DMS53 treated with DMSO at 0.1 percent for 48 hours (cell line): ENCODE measurements around the gene SYT12.

Experiments
- DNase-seq: peaks from one replicate; lab custom pipeline; 2025; ENCODE audit not compliant: unreplicated experiment; lab: John Stamatoyannopoulos, UW

Gene SYT12

DNA sequence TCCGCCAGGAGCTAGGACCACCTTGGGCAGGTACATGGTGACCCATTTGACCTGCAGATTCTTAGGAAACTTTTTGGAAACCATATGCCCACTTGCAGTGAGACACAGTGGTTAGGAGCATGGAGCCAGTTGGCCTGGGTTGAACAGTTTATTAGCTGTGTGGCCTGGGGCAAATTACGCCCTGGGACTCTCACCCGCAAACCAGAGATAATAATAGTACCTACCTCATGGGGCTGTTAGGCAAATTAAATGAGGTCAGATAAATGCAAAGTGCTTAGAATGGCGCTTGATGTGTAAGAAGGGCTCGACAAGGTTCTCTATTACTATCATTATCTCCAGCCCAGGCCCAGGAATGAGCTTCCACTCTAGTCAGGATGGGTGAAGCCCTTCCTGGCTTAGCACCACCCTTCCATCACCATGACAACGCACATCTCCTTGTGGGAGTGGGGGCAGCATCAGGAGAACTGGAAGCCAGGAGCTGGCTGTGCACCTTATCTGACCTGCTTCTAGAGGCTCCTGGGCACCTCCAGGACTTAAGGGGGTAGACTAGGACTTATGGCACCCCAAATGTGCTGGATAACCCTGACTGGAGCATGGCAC is 5.1 kb downstream of the SYT12 start:
- no peak for DNase-seq

DNA sequence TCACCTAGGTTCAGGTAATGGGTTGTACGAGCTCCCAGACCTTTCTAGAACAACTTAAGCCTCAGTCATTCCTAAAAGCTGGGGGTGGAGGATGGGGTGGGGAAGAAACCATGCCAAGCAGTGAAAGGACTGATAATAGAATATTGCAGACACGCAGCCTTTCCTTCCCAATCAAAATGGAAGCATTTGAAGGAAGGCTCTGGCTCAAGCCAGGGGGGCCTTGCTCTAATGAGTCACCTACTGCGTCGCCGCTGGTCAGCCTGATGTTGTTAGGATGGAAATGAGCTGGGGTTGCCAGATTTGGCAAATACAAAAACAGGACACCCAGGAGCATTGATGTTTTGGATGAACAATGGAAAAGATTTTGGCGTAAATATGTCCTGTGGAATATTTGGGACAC is 6.2 kb downstream of the SYT12 start:
- no peak for DNase-seq

DNA sequence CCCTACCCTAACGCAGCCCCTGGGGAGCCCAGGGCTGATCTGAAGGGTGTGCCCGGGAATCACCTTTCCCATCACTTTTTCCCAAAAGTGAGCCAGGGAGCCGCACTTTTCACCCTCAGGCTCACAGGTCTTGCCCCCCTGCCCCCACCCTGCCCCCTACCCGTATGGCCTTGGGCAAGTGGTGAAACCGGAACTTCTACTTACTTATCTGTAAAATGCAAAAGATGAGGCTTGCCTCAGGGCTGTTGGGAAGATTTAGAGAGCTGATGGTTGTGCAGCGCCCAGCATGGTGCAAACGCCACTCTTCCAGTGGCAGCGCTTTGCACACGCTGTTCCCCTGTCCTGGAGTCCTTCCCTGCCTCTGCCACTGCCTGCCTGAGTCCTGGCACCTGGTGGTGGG is 8.0 kb downstream of the SYT12 start:
- no peak for DNase-seq

DNA sequence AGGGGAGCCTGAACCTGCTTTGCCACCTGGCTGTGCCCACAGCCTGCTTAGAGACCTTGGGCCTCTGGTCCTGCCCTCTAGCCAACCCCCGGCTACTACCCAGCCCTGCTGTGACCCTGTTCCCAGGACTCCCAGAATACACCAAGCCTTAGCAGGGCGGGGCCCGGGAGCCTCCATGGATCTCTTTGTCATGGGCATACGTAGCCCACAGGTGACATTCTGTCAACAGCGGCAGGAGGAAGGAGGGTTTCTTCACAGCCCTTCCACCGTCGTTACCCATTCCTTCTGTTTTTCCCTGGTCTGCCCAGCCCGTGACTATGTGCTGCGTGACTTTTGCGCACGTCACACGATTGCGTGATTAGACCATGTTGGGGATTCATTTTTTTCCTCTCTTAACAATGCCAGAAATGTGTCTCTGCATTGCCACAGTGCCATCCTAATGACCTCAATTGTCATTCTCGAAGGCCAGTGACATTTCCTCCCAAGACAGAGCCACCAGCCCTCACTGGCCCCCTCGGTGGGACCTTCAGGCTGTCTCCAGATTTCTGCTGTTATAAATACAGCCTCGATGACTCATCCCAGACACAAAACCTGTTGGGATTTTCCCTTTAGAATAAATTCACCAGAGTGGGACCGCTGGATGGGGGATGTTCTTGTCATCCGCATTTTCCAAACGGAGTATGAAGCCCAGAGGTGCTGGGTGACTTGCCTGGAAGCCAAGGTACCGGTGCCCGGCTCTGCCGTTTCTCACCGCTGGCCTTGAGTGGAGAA is 9.0 kb downstream of the SYT12 start:
- no peak for DNase-seq

DNA sequence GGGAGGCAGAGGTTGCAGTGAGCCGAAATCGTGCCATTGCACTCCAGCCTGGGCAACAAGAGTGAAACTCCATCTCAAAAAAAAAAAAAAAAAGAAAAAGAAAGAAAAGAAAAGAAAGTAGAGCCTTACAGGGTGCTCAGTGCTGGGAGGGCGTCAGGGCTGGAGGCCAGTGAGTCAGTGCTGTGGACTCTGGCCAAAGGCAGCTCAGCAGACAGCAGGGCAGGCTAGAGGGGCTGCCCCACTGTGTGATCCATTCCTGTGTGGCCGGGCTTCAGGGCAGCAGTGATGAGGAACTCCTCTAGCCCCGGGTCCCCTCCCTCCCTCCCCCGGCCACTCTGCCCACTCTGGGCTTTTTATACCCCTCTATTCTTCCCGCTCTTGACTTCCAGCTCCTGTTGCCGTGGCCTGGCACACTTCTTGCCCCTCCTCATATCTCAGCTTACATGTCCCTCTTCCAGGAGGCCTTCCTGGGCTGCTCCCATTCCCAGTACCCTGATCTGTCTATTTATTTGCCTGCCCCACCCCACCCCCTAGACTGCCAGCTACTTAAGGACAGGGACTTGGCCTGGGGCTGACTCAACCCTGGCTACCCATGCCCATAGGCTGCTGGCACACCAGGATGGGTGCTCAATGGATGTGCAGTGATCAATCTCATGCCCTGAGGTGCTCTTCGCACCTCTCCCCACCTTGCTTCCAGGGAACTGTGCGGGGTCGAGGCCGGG is 10.1 kb downstream of the SYT12 start:
- DNase-seq: no peak

DNA sequence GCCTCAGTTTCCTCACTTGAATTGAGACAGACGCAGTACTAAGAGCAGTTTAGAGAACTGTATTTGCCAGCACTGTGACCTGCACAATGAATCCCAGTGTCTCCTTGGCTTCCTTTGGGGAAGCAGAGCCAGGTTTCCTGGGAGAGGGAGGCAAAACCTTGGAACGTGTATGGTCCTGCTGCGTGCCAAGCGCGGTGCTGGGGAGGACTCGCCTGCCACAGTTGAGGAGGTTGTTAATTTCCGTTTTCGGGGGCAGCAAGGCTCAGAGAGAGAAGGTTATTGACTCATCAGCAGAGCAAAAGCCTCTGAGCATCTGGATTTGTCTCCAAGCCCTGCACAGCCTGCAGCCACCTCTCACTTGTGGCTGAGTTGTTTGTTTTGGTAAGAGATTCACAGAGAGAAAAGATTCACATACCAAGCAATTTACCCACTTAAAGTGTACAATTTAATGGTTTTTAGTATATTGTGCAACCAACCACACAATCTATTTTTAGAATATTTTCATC is 10.8 kb downstream of the SYT12 start:
- DNase-seq: no peak

DNA sequence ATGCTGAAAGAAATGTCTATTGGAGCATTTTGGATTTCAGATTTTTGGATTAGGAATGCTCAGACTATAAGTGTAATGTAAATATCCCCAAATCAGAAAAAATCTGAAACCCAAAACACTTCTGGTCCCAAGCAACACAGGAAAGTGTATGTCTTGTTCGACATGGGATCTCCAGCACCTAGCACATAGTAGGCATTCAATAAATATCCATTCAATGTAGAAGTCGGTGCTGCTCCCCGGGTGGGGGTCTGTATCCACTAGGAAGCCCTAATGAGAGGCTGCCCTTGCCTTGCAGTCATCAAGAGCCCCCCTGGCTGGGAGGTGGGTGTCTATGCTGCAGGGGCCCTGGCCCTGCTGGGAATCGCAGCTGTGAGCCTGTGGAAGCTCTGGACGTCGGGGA is 11.4 kb downstream of the SYT12 start:
- DNase-seq: no peak

DNA sequence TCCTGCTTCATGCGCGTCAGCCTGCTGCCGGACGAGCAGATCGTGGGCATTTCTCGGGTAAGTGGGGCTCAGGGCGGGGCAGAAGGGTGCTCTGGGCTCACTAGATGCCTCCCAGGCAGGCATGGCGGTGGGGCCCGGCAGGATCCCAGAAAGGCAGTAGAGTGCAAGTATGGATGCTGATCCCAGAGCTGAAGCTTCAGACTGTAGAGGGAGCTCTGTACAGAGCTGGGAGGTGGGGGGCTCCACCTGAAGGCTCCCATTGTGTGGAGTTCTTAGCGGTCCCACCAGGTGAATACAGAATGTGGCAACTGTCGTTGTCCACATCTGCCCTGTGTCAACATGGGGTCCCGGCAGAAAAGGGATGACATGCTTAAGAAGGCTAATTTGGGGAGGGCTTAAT is 17.2 kb downstream of the SYT12 start:
- DNase-seq: no peak

DNA sequence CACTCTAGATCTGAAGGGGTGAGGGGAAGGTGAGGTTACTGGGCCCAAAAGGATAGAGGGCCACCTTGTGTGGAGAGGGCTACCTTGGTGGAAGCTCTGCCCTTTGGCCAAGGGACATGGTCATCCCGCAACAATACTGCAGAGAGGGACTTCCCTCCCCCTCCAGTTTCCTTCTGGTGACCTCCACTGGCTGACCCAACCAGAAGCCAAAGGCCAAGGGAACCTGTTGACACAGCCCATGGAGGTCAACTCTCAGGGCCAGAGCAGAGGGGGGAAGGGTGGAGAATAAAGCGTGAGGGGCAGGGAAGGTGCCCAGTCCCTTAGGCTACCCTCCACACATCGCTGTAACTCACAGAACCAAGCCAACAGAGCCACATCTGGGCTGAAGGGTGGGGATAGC is 18.7 kb downstream of the SYT12 start:
- DNase-seq: no peak

DNA sequence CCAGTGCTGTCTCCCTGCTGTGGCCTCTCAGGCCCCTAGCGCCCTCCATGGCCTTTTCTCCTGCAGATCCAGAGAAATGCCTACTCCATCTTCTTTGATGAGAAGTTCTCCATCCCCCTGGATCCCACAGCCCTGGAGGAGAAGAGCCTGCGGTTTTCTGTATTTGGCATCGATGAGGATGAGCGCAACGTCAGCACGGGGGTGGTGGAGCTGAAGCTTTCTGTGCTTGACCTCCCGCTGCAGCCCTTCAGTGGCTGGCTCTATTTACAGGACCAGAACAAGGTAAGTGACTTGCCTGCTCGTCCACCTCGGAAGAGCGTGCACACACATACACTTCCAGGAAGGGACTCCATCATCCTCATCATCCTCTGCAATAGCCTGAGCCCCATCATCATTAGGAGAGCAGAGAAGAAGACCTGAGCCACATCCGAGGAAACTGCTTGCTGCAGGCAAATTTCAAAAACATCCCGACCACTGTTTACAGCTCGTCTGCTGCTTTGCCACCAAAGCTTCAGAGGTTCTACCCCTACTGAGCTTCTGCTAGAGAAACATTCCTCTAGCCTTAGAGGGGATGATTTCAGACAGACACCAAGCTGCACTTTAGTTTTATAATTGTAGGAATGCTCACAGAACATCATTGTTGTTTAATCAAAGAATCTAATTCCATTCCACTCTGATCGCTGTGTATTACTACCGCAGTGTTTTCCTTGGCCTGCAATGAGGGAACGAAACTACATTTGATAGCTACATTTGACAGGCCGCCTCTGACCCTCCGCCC is 20.8 kb downstream of the SYT12 start:
- no peak for DNase-seq

DNA sequence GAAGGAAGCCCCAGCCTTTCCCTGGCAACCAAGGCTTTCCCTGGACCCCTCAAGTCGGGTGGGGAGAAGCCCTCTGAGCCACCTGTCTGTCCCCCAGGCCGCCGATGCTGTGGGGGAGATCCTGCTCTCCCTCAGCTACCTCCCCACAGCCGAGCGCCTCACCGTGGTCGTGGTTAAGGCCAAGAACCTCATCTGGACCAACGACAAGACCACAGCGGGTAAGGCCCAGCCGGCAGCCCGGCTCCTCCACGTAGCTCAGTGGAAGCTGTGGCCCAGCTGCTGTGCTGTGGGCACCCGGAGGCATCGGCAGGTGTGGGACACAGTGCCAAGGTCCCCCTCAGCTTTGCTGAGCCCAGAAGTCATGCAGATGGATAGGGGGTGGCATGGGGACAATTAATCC is 21.6 kb downstream of the SYT12 start:
- no peak for DNase-seq

DNA sequence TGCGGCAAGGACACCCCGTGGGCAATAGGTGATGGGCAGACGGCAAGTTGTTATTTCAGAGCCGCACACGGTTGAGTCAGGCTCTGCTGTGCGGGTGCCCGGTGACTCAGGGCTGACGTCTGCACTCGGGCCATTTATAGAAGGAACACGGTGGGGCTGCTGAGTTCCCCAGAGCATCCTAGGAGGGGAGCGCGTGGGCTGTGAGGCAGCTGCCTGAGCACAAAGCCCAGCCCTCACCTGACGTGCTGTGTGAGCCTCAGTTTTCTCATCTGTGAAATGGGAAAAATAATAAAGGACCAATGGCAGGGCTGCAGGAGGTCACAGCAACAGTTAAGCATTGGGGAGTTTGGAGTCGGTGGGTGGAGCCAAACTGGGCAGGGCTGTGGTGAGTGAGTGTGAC is 22.4 kb downstream of the SYT12 start:
- DNase-seq: peak; percentile 39

DNA sequence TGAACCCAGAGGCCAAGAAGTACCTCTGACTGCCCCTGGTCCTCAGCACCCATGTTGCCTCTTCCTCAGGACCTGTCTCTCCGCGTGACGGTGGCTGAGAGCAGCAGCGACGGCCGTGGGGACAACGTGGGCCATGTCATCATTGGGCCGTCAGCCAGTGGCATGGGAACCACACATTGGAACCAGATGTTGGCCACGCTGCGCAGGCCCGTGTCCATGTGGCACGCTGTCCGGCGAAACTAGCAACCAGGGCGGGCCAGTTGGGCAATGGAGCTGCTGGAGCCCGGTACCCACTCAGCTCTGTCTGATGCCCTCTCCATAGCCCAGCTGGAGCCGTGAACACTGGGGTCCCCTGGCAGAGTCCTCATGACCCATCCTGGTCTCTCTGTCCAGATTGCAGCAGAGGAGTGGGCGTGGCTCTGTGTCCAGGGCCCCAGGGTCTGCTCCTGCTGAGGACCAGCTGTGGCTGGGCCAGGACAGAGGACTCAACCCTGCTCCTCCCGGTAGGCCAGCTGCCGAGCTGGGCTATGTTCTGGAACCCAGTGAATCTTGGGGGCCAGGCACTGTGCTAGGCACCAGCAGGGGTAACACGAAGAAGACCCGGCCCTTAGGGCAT is 25.7 kb downstream of the SYT12 start:
- DNase-seq: no peak

DNA sequence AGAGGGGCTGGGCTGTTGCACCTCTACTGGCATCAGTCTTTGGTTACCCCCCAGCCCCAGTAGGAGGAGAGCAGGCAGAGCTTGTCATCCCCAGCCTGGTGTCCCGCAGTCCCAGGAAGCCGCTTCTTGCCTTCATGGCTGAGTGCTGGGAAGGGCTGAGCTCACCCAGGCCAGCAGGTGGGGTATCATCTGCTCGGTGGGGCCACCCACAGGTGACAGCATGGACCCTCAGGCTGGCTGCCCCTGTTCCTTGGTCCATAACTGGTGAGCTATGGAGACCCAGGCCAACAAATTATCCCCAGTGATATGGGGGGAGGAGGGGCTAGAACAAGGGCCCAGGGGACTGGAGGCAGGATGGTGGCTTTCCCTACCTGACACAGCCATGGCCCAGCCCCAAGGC is 27.2 kb downstream of the SYT12 start:
- DNase-seq: no peak

DNA sequence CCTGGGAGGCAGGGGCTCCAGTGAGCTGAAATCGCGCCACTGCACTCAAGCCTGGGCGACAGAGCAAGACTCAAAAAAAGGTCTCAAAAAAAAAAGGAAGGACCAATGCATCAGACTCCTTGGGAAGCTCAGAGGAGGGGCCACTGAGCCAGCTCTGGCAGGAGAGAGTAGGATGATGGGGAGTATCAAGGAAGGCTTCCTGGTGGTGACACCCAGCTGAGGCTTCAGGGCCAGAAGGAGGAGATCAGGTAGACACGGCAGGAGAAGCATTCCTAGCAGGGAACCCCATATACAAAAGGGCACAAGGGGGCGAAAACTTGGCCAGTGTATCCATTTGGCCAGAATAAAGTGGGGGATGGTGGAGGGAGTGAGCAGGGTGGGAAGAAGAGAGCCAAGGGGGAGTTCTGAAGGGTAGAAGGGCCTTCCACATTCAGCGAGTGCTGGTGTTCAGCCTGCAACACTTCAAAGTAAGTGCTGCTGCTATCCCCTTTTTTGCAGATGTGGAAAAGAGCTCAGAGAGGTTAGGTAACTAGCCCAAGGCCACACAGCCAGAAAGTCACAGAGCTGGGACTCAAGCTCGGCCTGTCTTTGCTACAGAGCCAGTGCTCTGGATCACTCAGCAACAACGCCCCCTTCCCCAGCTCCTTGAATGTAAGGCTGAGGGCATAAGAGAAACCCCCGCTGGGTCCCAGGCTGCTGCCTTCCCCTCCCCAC is 28.4 kb downstream of the SYT12 start:
- DNase-seq: no peak

DNA sequence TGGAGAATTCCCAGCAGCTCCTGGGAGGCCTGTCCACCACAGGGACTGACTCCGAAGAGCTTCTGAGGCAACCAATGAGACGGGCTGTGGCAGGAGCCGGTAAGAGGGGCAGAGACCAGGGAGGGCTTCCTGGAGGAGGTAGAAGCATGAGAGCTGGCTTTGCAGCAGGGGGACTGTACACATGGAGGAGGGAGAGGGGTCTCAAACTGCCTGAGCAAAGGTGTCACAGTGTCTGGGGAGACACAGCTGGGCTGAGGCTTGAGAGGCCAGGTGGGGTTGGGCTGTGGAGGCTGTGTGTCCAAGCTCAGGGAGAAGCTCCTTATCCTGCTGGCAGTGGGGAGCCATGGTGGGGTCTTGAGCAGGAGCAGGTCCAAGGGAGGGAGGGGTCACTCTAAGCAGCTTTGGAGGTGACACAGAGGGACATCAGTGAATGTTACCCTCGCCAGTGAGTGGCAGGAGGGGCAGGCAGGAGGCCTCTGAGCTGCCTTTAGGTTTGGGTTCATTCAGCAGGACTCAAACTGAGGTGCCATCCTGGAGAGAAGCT is 29.1 kb downstream of the SYT12 start:
- no peak for DNase-seq

DNA sequence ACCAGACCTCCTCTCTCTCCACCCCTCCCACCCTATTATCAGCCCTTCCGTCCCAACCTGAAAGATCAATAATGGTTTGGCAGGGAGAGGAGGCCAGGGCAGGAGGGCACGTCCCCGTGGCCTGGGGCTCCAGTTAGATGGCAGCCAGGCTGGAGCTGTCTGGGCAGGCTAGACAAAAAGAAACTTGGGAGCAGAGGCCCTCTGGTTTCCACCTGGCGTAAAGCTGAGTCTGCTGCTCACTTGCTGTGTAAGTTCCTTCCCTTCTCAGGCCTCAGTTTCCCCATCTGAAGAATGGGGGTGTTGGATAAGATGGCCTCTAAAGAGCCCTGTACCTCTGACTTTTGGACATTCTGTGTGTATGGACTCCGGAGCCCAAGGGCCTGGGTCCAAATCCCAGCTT is 30.0 kb downstream of the SYT12 start:
- DNase-seq: no peak

DNA sequence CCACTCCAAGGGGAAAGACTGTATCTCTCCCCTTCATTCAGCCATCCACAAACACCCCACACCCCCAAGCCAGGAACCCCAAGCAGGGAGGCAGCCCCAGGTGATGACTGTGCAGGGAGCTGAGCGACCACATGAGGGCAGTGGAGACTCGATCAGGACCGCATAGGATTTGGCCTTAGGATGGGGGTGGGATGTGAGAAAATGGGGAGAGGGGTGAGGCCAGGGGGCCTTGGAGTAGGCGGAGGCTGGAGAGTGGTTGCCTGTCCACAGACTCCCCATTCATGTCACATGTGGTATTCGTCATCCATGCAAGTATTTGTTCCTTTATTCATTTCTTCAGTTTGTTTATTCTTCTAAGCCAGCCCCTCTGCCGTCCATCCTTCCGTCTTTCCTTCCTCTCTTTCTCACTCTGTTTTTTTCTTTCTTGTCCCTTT is 31.0 kb downstream of the SYT12 start:
- peak; percentile 59 for DNase-seq

DNA sequence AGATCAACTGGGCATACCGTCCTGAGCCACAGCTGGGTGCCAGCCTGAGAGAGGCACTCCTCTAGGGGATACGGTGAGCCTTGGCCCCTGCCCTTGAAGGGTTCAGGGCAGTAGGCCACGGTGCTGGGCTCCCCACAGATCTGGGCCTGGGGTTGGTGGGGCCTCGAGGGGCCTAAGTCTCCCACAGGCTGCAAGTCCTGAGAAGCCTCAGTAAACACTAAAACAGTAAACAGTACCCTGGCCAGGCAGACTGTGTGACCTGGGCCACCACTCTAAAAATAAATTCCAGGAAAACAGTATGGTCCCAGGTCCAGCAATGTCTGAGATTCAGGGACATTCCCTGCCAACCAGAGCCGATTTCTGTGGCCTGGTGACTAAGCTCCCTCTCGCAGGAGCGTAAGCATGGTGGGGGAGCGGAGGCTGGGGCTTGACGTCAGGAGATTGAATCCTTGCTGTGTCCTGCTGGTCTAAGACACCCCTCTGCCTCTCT is 31.5 kb downstream of the SYT12 start:
- DNase-seq: no peak
